ENCODE measurements around the gene TNFAIP6.

The TNFAIP6 gene

DNA sequence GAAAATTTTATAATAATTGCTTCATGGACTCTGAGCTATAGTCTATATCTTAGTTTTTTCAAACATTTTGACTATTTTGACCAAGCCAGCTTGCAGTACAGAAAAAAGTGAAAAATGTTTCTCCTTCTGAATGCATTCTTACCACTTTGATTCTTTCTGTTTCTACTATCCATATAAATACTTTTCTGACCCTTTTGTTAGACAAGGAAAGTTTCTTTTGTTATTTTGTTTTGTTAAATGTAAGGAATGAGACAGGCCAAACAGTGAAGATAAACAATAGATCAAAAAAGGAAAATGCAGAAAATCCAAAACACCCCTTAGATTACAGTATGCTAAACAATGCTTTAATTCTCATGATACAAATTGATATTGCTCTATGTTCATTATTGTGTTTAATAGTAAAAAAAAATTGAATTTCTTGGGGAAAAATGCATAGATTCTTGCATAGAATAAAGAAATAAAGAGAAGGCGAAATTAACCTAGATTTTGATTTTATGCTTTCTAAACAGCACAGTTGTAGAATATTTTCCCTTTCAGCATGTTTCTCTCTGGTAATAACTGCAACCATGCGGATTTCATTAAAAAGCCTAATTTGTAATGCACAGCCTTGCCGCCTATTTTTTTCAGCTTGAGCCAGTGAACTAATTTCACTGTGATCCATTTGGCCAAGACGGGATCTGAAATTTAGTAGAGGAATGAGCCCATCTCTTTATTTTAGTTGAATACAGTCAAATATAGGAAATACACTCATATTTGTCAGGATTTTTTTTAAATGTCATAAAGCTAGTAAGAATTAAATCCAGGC, 976 bp downstream of the TNFAIP6 start:
- H3K4me1 Mint-ChIP-seq, result no peaks in the 10 kb centered on the region
- DNase-seq, result no peak
- TF ChIP-seq, protein P1, sequence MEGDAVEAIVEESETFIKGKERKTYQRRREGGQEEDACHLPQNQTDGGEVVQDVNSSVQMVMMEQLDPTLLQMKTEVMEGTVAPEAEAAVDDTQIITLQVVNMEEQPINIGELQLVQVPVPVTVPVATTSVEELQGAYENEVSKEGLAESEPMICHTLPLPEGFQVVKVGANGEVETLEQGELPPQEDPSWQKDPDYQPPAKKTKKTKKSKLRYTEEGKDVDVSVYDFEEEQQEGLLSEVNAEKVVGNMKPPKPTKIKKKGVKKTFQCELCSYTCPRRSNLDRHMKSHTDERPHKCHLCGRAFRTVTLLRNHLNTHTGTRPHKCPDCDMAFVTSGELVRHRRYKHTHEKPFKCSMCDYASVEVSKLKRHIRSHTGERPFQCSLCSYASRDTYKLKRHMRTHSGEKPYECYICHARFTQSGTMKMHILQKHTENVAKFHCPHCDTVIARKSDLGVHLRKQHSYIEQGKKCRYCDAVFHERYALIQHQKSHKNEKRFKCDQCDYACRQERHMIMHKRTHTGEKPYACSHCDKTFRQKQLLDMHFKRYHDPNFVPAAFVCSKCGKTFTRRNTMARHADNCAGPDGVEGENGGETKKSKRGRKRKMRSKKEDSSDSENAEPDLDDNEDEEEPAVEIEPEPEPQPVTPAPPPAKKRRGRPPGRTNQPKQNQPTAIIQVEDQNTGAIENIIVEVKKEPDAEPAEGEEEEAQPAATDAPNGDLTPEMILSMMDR (IDR thresholded peaks at IDR 0.05), result no peak
- H3K4me3 Mint-ChIP-seq, result no peak overlapping the region
- H3K9me3 Mint-ChIP-seq, result peaks cover 11% of the 10 kb centered on the region
- peaks cover 10% of the 10 kb centered on the region for H3K27me3 Mint-ChIP-seq (ENCODE audit: low read depth, poor library complexity)
- H3K36me3 Mint-ChIP-seq (ENCODE audit: low read depth), result no peaks in the 10 kb centered on the region
- H3K27ac Mint-ChIP-seq, result no peak overlapping the region

DNA sequence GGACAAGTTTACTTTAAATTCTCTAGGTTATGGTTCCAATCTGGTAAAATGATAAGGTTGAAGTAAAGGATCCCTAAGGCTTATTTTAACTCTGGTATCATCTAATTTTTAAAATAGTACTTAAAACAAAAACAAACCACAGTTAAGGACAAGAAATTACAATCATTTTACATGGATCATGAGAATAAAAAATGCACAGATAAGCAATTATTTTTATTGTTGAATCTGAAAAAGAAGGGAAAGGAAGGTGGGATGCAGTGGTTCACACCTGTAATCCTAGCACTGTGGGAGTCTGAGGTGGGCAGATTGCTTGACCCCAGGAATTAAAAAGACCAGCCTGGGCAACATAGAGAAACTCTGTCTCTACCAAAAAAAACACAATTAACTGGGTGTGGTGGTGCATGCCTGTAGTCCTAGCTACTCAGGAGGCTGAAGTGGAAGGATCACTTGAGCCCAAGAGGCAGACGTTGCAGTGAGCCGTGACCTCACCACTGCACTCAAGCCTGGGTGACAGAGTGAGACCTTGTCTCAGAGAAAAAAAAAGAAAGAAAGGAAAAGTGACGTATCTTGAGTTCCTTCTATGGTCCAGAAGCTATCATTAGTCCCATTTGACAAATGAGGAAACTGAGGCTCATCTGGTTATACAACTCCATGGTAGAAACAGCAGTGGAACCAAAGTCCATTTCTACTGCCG, 2.5 kb downstream of the TNFAIP6 start:
- Mint-ChIP-seq H3K36me3 (ENCODE audit: low read depth) (no peaks in the 10 kb centered on the region), H3K4me3 (no peak overlapping the region), H3K4me1 (no peaks in the 10 kb centered on the region), H3K9me3 (peaks cover 11% of the 10 kb centered on the region), H3K27me3 (ENCODE audit: low read depth, poor library complexity) (peaks cover 7% of the 10 kb centered on the region), H3K27ac (no peak overlapping the region)
- TF ChIP-seq, protein P1 (IDR thresholded peaks at IDR 0.05), result no peak
- DNase-seq, result no peak

DNA sequence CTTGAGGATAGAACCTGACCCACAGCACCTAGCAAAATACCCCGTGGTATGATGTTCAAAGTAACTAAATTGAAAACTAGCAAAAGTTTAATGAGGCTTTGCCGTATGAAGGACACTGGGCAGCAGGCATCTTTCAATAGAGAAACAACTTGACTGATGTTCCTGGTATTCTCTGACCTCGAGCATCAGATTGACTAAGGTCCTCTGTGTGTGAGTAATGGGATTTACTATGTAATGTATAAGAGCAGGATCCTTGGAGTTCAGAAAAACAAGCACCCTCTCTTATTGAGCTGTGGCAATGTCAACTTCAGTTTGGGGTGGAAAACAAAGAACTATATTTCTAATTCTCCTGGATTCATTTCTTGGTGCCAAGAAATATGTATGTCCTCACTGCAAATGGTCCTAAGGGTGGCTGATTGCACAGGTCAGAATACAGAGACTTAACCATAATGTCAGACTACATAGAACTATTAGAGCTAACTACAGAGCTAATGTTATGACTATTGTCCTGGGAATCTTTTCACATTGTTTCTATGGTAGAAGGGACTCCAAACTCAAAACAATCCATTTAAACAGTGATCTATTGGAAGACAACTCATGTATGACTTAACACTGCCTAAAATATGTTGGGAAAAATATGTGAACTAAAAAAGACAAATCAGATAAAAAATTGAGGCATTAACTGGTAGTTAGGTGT, 4.4 kb downstream of the TNFAIP6 start:
- H3K27ac Mint-ChIP-seq, result no peak overlapping the region
- H3K4me3 Mint-ChIP-seq, result no peak overlapping the region
- H3K4me1 Mint-ChIP-seq, result no peaks in the 10 kb centered on the region
- no peaks in the 10 kb centered on the region for H3K36me3 Mint-ChIP-seq (ENCODE audit: low read depth)
- TF ChIP-seq, protein P1 (IDR thresholded peaks at IDR 0.05), result no peak
- H3K27me3 Mint-ChIP-seq (ENCODE audit: low read depth, poor library complexity), result peaks cover 4% of the 10 kb centered on the region
- no peak for DNase-seq
- H3K9me3 Mint-ChIP-seq, result peaks cover 11% of the 10 kb centered on the region

DNA sequence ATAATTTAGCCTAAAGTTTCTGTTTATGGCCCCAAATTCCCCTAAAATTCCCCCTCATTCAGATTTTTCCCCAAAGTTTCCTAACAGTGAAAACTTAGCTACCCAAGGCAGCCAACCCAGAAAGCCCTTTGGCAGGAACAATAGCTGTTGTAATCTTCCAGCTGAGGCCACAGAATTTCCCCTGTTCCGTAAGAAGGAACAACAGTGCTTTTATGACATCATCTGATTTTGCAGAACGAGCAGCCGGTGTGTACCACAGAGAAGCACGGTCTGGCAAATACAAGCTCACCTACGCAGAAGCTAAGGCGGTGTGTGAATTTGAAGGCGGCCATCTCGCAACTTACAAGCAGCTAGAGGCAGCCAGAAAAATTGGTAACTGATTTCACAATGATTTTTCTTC, 6.3 kb downstream of the TNFAIP6 start:
- Mint-ChIP-seq H3K36me3 (ENCODE audit: low read depth) (no peaks in the 10 kb centered on the region), H3K9me3 (peaks cover 11% of the 10 kb centered on the region), H3K27ac (no peak overlapping the region), H3K4me1 (no peaks in the 10 kb centered on the region), H3K4me3 (no peak overlapping the region), H3K27me3 (ENCODE audit: low read depth, poor library complexity) (peaks cover 4% of the 10 kb centered on the region)
- TF ChIP-seq, protein P1 (IDR thresholded peaks at IDR 0.05), result no peak
- DNase-seq, result no peak

DNA sequence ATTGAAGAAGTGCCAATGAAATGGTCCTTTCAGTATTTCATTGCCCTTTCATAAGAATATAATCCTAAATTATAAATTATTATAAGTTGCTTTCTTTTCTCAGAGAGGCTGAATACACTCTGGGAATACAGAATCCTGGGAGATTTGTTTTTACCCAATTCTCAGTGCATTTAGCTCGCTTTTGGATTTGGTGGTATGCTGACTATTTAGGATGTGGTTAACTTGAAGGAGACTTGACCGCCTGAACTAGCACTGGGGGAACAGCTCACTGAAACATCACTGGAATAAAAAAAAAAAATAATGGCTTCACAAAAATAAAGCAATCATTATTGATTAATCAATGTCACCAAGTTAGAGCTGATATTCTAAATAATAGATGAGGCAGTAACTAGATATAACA, 10.2 kb downstream of the TNFAIP6 start:
- TF ChIP-seq, protein P1 (IDR thresholded peaks at IDR 0.05), result no peak
- Mint-ChIP-seq H3K36me3 (ENCODE audit: low read depth) (no peaks in the 10 kb centered on the region), H3K9me3 (no peaks in the 10 kb centered on the region), H3K27ac (no peak overlapping the region), H3K27me3 (ENCODE audit: low read depth, poor library complexity) (no peaks in the 10 kb centered on the region), H3K4me3 (no peak overlapping the region), H3K4me1 (no peaks in the 10 kb centered on the region)
- no peak for DNase-seq
